WTC11 (cell line): ENCODE data around the gene MTM1. TPM values are rescaled to one million over a fixed set of nuclear protein-coding genes. Genes with fewer than 3 reads are reported as not detected.

Experiments
- ATAC-seq: fragments of 200-7000 bp; cut with Tn5 transposase; 2 replicates; pipeline ENCODE4 v1.10.0; 2021; ENCODE audit warnings: mild to moderate bottlenecking, moderate library complexity
- CTCF ChIA-PET: fragments of 300-600 bp; sonication (Branson Sonifier 250); formaldehyde crosslinking; loops from one replicate; lab custom pipeline; 2021; ENCODE audit warnings: antibody characterized with exemption; lab: Charles Lee
- POLR2A ChIA-PET: fragments of 350-600 bp; sonication (Branson Sonifier 250); formaldehyde crosslinking; loops from one replicate; lab custom pipeline; 2021; ENCODE audit warnings: antibody characterized with exemption; lab: Charles Lee
- DNase-seq: peaks from one replicate; pipeline ENCODE4 v3.0.0; 2021; ENCODE audit warnings: low spot score
- H3K27ac Mint-ChIP-seq: 2 replicates; pipeline ENCODE4 v1.8.0; 2021; ENCODE audit warnings: mixed read lengths
- H3K27me3 Mint-ChIP-seq: 2 replicates; pipeline ENCODE4 v1.8.0; 2021; ENCODE audit warnings: low read depth, mild to moderate bottlenecking, moderate library complexity, mixed read lengths
- H3K36me3 Mint-ChIP-seq: 2 replicates; pipeline ENCODE4 v1.8.0; 2021; ENCODE audit warnings: mixed read lengths
- H3K4me1 Mint-ChIP-seq: 2 replicates; pipeline ENCODE4 v1.8.0; 2022; ENCODE audit warnings: mixed read lengths
- H3K4me3 Mint-ChIP-seq: 2 replicates; pipeline ENCODE4 v1.8.0; 2021; ENCODE audit warnings: mild to moderate bottlenecking, moderate library complexity, mixed read lengths
- H3K9me3 Mint-ChIP-seq: 2 replicates; pipeline ENCODE4 v1.8.0; 2021; ENCODE audit warnings: mixed read lengths
- ATF1 ChIP-seq: sonication (generic); formaldehyde crosslinking; IDR thresholded peaks from 2 replicates; pipeline ENCODE4 v1.8.1; 2023; ENCODE audit warnings: mild to moderate bottlenecking, moderate library complexity, missing genetic modification reagents
- CREM ChIP-seq: sonication (generic); formaldehyde crosslinking; IDR thresholded peaks from 2 replicates; pipeline ENCODE4 v1.8.1; 2022; ENCODE audit warnings: mild to moderate bottlenecking, missing genetic modification reagents, moderate library complexity
- ETV6 ChIP-seq: sonication (generic); formaldehyde crosslinking; IDR thresholded peaks from 2 replicates; pipeline ENCODE4 v1.8.1; 2022; ENCODE audit warnings: mild to moderate bottlenecking, missing genetic modification reagents
- FOXK1 ChIP-seq: sonication (generic); formaldehyde crosslinking; IDR thresholded peaks from 2 replicates; pipeline ENCODE4 v1.8.0; 2022; ENCODE audit warnings: mild to moderate bottlenecking, moderate library complexity, missing genetic modification reagents
- HMGA2 ChIP-seq: fragments of 250-450 bp; sonication (Bioruptor Pico); IDR thresholded peaks from 2 replicates; pipeline ENCODE4 v1.4.0; 2021; ENCODE audit warnings: mild to moderate bottlenecking, moderate library complexity
- JUN ChIP-seq: sonication (generic); formaldehyde crosslinking; IDR thresholded peaks from 2 replicates; pipeline ENCODE4 v1.8.0; 2023; ENCODE audit warnings: mild to moderate bottlenecking, missing genetic modification reagents
- MYBL2 ChIP-seq: sonication (generic); formaldehyde crosslinking; IDR thresholded peaks from 2 replicates; pipeline ENCODE4 v1.8.1; 2023; ENCODE audit warnings: mild to moderate bottlenecking, moderate library complexity, missing genetic modification reagents
- NFE2L1 ChIP-seq: sonication (generic); formaldehyde crosslinking; IDR thresholded peaks from 2 replicates; pipeline ENCODE4 v1.8.1; 2023; ENCODE audit warnings: missing genetic modification reagents
- NFYB ChIP-seq: sonication (generic); formaldehyde crosslinking; conservative IDR thresholded peaks from 2 replicates; pipeline ENCODE4 v1.8.0; 2022; ENCODE audit warnings: low read depth, missing genetic modification reagents
- PRRX2 ChIP-seq: fragments of 250-450 bp; sonication (Bioruptor Pico); IDR thresholded peaks from 2 replicates; pipeline ENCODE4 v1.8.0; 2021; ENCODE audit warnings: mild to moderate bottlenecking
- SMAD3 ChIP-seq: sonication (generic); formaldehyde crosslinking; IDR thresholded peaks from 2 replicates; pipeline ENCODE4 v1.8.0; 2022; ENCODE audit warnings: missing genetic modification reagents, mild to moderate bottlenecking, borderline replicate concordance
- SOX15 ChIP-seq: fragments of 250-450 bp; sonication (Bioruptor Pico); IDR thresholded peaks from 2 replicates; pipeline ENCODE4 v1.9.0; 2021; ENCODE audit warnings: mild to moderate bottlenecking
- SP1 ChIP-seq: sonication (generic); formaldehyde crosslinking; conservative IDR thresholded peaks from 2 replicates; pipeline ENCODE4 v1.8.1; 2022; ENCODE audit warnings: missing genetic modification reagents
- ZNF138 ChIP-seq: sonication (generic); formaldehyde crosslinking; conservative IDR thresholded peaks from 2 replicates; pipeline ENCODE4 v1.8.1; 2022; ENCODE audit warnings: mild to moderate bottlenecking, moderate library complexity, missing genetic modification reagents
- ZNF317 ChIP-seq: sonication (generic); formaldehyde crosslinking; IDR thresholded peaks from 2 replicates; pipeline ENCODE4 v1.8.1; 2023; ENCODE audit warnings: low read depth, mild to moderate bottlenecking, moderate library complexity, missing genetic modification reagents, borderline replicate concordance
- ZNF396 ChIP-seq: fragments of 250-450 bp; sonication (Bioruptor Pico); IDR thresholded peaks from 2 replicates; pipeline ENCODE4 v1.8.0; 2021; ENCODE audit warnings: mild to moderate bottlenecking, moderate library complexity, borderline replicate concordance
- ZNF423 ChIP-seq: fragments of 250-450 bp; sonication (Bioruptor Pico); IDR thresholded peaks from 2 replicates; pipeline ENCODE4 v2.1.2; 2022; ENCODE audit warnings: mild to moderate bottlenecking, moderate library complexity
- total RNA-seq: library from RNA; stranded (reverse); gene quantifications from 3 replicates; pipeline ENCODE4 v1.2.3, GENCODE V29; 2021
- TF ChIP-seq, protein P1 (sequence below): fragments of 250-450 bp; sonication (Bioruptor Pico); IDR thresholded peaks from 2 replicates; pipeline ENCODE4 v2.1.2; 2022; ENCODE audit warnings: mild to moderate bottlenecking, moderate library complexity
- TF ChIP-seq, protein P2 (sequence below): sonication (generic); formaldehyde crosslinking; IDR thresholded peaks from 2 replicates; pipeline ENCODE4 v1.8.1; 2022; ENCODE audit warnings: low read depth, mild to moderate bottlenecking, moderate library complexity, missing genetic modification reagents, borderline replicate concordance
- TF ChIP-seq, protein P3 (sequence below): fragments of 250-450 bp; sonication (Bioruptor Pico); IDR thresholded peaks from 2 replicates; pipeline ENCODE4 v1.9.0; 2021; ENCODE audit warnings: moderate library complexity, mild to moderate bottlenecking, inconsistent platforms, borderline replicate concordance
- TF ChIP-seq, protein P4 (sequence below): sonication (generic); formaldehyde crosslinking; IDR thresholded peaks from 2 replicates; pipeline ENCODE4 v1.8.1; 2022; ENCODE audit warnings: mild to moderate bottlenecking, moderate library complexity, missing genetic modification reagents
- TF ChIP-seq, protein P5 (sequence below): sonication (generic); formaldehyde crosslinking; IDR thresholded peaks from 2 replicates; pipeline ENCODE4 v1.8.1; 2022; ENCODE audit warnings: mild to moderate bottlenecking, missing genetic modification reagents, moderate library complexity, borderline replicate concordance
- TF ChIP-seq, protein P6 (sequence below): sonication (generic); formaldehyde crosslinking; IDR thresholded peaks from 2 replicates; pipeline ENCODE4 v1.8.0; 2022; ENCODE audit warnings: mild to moderate bottlenecking, missing genetic modification reagents
- TF ChIP-seq, protein P7 (sequence below): fragments of 250-450 bp; sonication (Bioruptor Pico); IDR thresholded peaks from 2 replicates; pipeline ENCODE4 v1.9.0; 2021; ENCODE audit warnings: mild to moderate bottlenecking

Gene MTM1
- total RNA-seq, 1 experiment from 2014 or later: 10.4 TPM

DNA sequence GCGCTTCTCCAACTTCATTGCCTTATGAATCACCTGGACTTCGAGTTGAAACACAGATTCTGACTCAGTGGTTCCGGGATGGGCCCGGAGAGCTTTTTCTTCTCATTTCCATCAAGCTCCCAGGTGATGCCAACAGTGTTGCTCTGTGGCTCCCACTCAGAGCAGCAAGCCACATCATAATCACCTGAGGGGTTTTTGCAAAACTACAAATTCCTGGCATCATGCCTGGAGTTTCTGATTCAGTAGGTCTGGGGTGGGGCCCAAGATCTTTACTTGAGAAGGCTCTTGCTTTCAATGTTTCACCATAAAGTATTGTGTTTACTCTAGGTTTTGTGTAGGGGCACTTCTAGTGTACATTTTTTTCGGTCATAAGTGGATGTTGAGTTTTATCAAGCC, 7.0 kb downstream of the MTM1 start:
- ATAC-seq (no peak), DNase-seq (no peak)
- H3K9me3 Mint-ChIP-seq: peaks cover 10% of the 10 kb centered on the region; the same call in 1 of the 2 replicates
- peak overlapping the region; percentile 37 for H3K4me3 Mint-ChIP-seq
- TF ChIP-seq MYBL2 (no peak), HMGA2 (no peak), ETV6 (CRISPR knock-in tag) (no peak), ATF1 (CRISPR knock-in tag) (no peak), CREM (CRISPR knock-in tag) (no peak), PRRX2 (CRISPR knock-in tag) (no peak), SOX15 (CRISPR knock-in tag) (no peak), ZNF396 (CRISPR knock-in tag) (no peak)
- TF ChIP-seq, protein P1, sequence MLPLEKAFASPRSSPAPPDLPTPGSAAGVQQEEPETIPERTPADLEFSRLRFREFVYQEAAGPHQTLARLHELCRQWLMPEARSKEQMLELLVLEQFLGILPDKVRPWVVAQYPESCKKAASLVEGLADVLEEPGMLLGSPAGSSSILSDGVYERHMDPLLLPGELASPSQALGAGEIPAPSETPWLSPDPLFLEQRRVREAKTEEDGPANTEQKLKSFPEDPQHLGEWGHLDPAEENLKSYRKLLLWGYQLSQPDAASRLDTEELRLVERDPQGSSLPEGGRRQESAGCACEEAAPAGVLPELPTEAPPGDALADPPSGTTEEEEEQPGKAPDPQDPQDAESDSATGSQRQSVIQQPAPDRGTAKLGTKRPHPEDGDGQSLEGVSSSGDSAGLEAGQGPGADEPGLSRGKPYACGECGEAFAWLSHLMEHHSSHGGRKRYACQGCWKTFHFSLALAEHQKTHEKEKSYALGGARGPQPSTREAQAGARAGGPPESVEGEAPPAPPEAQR (CRISPR knock-in tag): no peak
- TF ChIP-seq, protein P2, sequence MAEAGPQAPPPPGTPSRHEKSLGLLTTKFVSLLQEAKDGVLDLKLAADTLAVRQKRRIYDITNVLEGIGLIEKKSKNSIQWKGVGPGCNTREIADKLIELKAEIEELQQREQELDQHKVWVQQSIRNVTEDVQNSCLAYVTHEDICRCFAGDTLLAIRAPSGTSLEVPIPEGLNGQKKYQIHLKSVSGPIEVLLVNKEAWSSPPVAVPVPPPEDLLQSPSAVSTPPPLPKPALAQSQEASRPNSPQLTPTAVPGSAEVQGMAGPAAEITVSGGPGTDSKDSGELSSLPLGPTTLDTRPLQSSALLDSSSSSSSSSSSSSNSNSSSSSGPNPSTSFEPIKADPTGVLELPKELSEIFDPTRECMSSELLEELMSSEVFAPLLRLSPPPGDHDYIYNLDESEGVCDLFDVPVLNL (CRISPR knock-in tag): no peak
- peaks cover 10% of the 10 kb centered on the region for H3K36me3 Mint-ChIP-seq
- peaks cover 67% of the 10 kb centered on the region for H3K4me1 Mint-ChIP-seq
- POLR2A ChIA-PET: no interaction called here
- CTCF ChIA-PET: interaction anchor here (1.8 kb wide), 1 partner anchor 108 kb away, joined by 5 read pairs; no protein-coding TSS in a partner anchor
- H3K27ac Mint-ChIP-seq: peak overlapping the region; percentile 84
- no peaks in the 10 kb centered on the region for H3K27me3 Mint-ChIP-seq

DNA sequence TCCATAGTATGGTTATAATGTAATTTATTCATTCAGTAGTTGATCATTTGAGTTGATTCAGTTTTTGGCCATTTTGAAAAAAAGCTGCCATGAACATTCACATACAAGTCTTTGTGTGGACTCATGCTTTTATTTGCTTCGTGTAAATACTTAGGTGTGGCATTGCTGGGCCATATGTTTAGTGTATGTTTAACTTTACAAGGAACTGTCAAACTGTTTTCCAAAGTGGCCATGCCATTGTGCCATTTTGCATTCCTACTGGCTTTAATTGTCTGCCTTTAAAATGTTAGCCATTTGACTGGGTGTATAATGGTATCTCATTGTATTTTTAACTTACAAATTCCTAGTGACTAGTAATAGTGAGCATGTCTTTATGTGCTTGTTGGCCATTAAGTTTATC, 8.8 kb downstream of the MTM1 start:
- Mint-ChIP-seq H3K4me1 (peaks cover 52% of the 10 kb centered on the region), H3K9me3 (peaks cover 10% of the 10 kb centered on the region; the same call in 1 of the 2 replicates), H3K36me3 (peaks cover 10% of the 10 kb centered on the region), H3K4me3 (no peak overlapping the region), H3K27me3 (no peaks in the 10 kb centered on the region), H3K27ac (no peak overlapping the region)
- ChIA-PET POLR2A (no interaction called here), CTCF (no interaction called here)
- DNase-seq (no peak), ATAC-seq (no peak)
- TF ChIP-seq SOX15 (CRISPR knock-in tag) (no peak), SMAD3 (CRISPR knock-in tag) (no peak), ZNF317 (CRISPR knock-in tag) (no peak), FOXK1 (no peak), ZNF138 (CRISPR knock-in tag) (no peak), SP1 (CRISPR knock-in tag) (no peak), JUN (CRISPR knock-in tag) (no peak), ZNF423 (no peak), NFYB (no peak), NFE2L1 (CRISPR knock-in tag) (no peak)
- TF ChIP-seq, protein P3, sequence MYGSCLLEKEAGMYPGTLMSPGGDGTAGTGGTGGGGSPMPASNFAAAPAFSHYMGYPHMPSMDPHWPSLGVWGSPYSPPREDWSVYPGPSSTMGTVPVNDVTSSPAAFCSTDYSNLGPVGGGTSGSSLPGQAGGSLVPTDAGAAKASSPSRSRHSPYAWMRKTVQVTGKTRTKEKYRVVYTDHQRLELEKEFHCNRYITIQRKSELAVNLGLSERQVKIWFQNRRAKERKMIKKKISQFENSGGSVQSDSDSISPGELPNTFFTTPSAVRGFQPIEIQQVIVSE (CRISPR knock-in tag): no peak
- TF ChIP-seq, protein P4, sequence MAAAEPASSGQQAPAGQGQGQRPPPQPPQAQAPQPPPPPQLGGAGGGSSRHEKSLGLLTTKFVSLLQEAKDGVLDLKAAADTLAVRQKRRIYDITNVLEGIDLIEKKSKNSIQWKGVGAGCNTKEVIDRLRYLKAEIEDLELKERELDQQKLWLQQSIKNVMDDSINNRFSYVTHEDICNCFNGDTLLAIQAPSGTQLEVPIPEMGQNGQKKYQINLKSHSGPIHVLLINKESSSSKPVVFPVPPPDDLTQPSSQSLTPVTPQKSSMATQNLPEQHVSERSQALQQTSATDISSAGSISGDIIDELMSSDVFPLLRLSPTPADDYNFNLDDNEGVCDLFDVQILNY (CRISPR knock-in tag): no peak
- TF ChIP-seq, protein P5, sequence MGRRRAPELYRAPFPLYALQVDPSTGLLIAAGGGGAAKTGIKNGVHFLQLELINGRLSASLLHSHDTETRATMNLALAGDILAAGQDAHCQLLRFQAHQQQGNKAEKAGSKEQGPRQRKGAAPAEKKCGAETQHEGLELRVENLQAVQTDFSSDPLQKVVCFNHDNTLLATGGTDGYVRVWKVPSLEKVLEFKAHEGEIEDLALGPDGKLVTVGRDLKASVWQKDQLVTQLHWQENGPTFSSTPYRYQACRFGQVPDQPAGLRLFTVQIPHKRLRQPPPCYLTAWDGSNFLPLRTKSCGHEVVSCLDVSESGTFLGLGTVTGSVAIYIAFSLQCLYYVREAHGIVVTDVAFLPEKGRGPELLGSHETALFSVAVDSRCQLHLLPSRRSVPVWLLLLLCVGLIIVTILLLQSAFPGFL (CRISPR knock-in tag): no peak
- TF ChIP-seq, protein P6, sequence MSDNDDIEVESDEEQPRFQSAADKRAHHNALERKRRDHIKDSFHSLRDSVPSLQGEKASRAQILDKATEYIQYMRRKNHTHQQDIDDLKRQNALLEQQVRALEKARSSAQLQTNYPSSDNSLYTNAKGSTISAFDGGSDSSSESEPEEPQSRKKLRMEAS (CRISPR knock-in tag): no peak
- TF ChIP-seq, protein P2 (CRISPR knock-in tag): no peak
- TF ChIP-seq, protein P7, sequence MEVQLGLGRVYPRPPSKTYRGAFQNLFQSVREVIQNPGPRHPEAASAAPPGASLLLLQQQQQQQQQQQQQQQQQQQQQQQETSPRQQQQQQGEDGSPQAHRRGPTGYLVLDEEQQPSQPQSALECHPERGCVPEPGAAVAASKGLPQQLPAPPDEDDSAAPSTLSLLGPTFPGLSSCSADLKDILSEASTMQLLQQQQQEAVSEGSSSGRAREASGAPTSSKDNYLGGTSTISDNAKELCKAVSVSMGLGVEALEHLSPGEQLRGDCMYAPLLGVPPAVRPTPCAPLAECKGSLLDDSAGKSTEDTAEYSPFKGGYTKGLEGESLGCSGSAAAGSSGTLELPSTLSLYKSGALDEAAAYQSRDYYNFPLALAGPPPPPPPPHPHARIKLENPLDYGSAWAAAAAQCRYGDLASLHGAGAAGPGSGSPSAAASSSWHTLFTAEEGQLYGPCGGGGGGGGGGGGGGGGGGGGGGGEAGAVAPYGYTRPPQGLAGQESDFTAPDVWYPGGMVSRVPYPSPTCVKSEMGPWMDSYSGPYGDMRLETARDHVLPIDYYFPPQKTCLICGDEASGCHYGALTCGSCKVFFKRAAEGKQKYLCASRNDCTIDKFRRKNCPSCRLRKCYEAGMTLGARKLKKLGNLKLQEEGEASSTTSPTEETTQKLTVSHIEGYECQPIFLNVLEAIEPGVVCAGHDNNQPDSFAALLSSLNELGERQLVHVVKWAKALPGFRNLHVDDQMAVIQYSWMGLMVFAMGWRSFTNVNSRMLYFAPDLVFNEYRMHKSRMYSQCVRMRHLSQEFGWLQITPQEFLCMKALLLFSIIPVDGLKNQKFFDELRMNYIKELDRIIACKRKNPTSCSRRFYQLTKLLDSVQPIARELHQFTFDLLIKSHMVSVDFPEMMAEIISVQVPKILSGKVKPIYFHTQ (CRISPR knock-in tag): no peak
